Measurements from ENCODE around the gene MEOX2. TPM values are rescaled to one million over a fixed set of nuclear protein-coding genes. Genes with fewer than 3 reads are reported as not detected.

The MEOX2 gene
- total RNA-seq, 1 donor from 2014 or later: not detected

GRCh38 chr7:15582773-15583172 lies 103.7 kb downstream of the MEOX2 start:
- intact Hi-C loops (cut with micrococcal nuclease): no loop called here
- Mint-ChIP-seq H3K4me1 (no peaks in the 10 kb centered on the region), H3K36me3 (ENCODE audit: low read depth) (no peaks in the 10 kb centered on the region), H3K27ac (no peak overlapping the region), H3K27me3 (no peaks in the 10 kb centered on the region), H3K9me3 (peaks cover 5% of the 10 kb centered on the region), H3K4me3 (no peak overlapping the region)
- no peak for DNase-seq

- intact Hi-C loops (cut with micrococcal nuclease): no loop called here
- no peaks in the 10 kb centered on the region for H3K27me3 Mint-ChIP-seq
- no peak overlapping the region for H3K27ac Mint-ChIP-seq
- H3K36me3 Mint-ChIP-seq (ENCODE audit: low read depth): no peaks in the 10 kb centered on the region
- H3K4me3 Mint-ChIP-seq: no peak overlapping the region
- no peaks in the 10 kb centered on the region for H3K4me1 Mint-ChIP-seq
- no peak for DNase-seq
- H3K9me3 Mint-ChIP-seq: peaks cover 5% of the 10 kb centered on the region
Observed at GRCh38 chr7:15581352-15581951, 105.0 kb downstream of the MEOX2 start.

DNA sequence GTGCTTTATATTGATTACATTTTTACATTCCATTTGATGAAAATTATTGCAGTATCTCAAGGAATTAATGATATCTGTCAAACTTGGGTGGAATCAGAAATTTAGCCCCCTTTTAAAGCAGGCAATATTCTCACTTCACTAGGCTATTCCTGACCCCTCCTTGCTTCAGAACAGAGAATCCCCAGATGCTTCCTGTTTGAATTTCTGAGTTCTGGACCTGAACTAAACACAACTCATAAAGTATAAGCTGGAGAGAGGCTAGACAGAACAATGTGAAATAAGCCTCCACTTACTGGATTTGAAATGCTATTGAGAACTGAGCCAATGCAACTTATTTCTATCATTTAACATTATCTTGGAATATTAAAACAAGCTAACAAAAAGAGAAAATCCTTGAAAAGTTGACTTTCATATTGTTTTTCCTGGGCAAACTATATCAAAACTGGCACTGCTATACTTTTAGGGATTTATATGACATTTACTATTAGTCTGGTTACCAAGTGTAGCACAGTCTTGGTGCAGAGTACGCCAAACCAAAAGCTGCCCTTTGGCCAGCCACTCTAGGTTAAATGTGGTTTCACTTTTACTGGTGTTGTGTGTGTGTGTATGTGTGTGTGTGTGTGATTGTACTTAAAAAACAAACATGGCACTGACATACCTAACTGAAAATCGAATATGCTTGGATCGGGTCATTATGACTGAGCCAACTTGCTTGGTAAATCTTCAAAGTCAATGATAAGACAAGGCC lies 105.7 kb downstream of the MEOX2 start:
- H3K4me3 Mint-ChIP-seq: no peak overlapping the region
- intact Hi-C loops (cut with micrococcal nuclease): no loop called here
- no peaks in the 10 kb centered on the region for H3K27me3 Mint-ChIP-seq
- DNase-seq: no peak
- peaks cover 5% of the 10 kb centered on the region for H3K9me3 Mint-ChIP-seq
- no peak overlapping the region for H3K27ac Mint-ChIP-seq
- H3K36me3 Mint-ChIP-seq (ENCODE audit: low read depth): no peaks in the 10 kb centered on the region
- H3K4me1 Mint-ChIP-seq: no peaks in the 10 kb centered on the region

DNA sequence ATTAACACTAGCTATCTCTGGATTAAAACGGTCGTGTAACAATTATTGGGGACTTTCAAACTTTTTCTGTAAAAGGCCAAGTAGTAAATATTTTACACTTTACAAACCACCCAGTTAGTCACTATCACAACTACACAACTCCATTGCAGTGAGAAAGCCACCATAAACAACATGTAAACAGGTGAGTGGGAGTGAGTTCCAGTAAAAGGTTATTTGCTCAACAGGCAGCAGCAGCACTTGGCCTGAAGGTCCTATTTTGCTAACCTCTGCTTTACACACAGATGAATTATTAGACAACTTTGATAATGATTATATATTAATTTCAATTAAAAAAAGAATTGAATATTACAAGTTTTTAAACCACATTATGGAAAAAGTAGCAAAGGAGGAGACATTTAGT lies 108.9 kb downstream of the MEOX2 start:
- H3K27ac Mint-ChIP-seq: no peak overlapping the region
- no peak for DNase-seq
- H3K4me3 Mint-ChIP-seq: no peak overlapping the region
- intact Hi-C loops (cut with micrococcal nuclease): no loop called here
- H3K4me1 Mint-ChIP-seq: no peaks in the 10 kb centered on the region
- no peaks in the 10 kb centered on the region for H3K9me3 Mint-ChIP-seq
- H3K36me3 Mint-ChIP-seq (ENCODE audit: low read depth): no peaks in the 10 kb centered on the region
- no peaks in the 10 kb centered on the region for H3K27me3 Mint-ChIP-seq

DNA sequence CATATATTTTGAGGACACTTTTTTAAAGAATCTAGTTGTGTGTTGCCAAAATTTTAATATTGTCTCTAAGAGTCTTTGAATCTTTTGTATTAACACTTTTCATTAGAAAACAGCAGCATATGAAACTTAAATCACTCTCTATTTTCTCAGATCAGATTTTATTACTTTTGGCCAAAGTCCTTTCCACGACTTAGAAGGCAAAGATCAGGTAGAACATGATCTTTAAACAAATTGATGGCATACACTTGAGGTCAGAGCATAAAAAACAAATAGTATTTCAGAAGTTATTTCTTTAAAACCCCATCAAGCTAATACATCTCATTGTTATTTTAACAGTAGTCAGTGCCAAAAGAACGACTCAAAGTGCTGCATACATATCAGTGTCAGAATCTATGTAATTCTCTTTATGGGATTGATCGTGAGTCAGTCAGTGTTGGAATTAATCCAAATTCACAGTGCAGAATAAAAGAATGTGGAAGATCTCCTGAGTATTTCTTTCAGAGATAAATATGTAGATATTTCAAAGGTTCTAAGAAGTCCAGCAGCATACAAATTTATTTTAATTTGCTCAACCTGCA lies 115.1 kb downstream of the MEOX2 start:
- no peaks in the 10 kb centered on the region for H3K36me3 Mint-ChIP-seq (ENCODE audit: low read depth)
- intact Hi-C loops (cut with micrococcal nuclease): no loop called here
- H3K4me1 Mint-ChIP-seq: no peaks in the 10 kb centered on the region

DNA sequence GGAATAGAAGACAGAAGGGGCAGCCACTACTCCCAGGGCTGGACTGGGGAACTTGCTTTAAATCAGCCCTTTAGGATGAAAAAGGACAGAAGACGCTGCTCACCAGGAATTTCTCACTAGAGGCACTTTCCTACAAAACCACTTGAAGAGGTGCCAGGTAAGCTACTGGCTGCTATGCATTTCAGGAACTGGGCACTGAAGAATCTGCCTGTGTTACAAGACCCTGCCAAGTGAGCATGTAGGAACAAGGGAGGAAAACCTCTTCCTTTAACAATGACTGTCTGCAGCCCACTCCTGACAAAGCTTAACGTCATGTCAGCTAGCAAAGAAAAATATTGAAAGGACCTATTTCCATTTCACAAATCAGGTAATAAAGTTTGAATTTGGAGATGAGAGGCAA lies 118.8 kb downstream of the MEOX2 start:
- Mint-ChIP-seq H3K27ac (no peak overlapping the region), H3K4me1 (no peaks in the 10 kb centered on the region), H3K27me3 (no peaks in the 10 kb centered on the region), H3K9me3 (no peaks in the 10 kb centered on the region), H3K36me3 (ENCODE audit: low read depth) (no peaks in the 10 kb centered on the region), H3K4me3 (no peak overlapping the region)
- intact Hi-C loops (cut with micrococcal nuclease): no loop called here
- DNase-seq: no peak

More for the DNA sequence above, 115.1 kb downstream of the MEOX2 start:
- Mint-ChIP-seq H3K27me3 (no peaks in the 10 kb centered on the region), H3K9me3 (no peaks in the 10 kb centered on the region), H3K27ac (no peak overlapping the region), H3K4me3 (no peak overlapping the region)
- no peak for DNase-seq

GRCh38 chr7:15567036-15567435 lies 119.4 kb downstream of the MEOX2 start:
- Mint-ChIP-seq H3K9me3 (no peaks in the 10 kb centered on the region), H3K27ac (no peak overlapping the region), H3K4me3 (no peak overlapping the region), H3K4me1 (no peaks in the 10 kb centered on the region), H3K27me3 (no peaks in the 10 kb centered on the region), H3K36me3 (ENCODE audit: low read depth) (no peaks in the 10 kb centered on the region)
- intact Hi-C loops (cut with micrococcal nuclease): no loop called here
- no peak for DNase-seq

DNA sequence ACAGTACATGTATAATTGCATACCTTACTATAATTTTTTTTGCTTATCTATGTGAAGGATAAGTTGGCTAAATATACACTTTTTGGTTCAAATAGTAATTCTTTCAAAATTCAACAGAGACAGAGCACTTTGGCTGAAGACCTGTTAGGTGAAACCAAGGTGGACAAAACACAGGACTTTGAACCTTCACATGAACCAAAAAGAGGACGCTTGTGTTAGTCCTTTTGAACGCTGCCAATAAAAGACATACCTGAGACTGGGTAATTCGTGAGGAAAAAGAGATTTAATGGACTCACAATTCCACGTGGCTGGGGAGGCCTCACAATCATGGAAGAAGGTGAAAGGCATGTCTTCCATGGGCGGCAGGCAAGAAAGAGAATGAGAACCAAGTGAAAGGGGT lies 120.0 kb downstream of the MEOX2 start:
- H3K36me3 Mint-ChIP-seq (ENCODE audit: low read depth): no peaks in the 10 kb centered on the region
- DNase-seq: no peak
- H3K27ac Mint-ChIP-seq: no peak overlapping the region
- no peaks in the 10 kb centered on the region for H3K9me3 Mint-ChIP-seq
- no peaks in the 10 kb centered on the region for H3K4me1 Mint-ChIP-seq
- intact Hi-C loops (cut with micrococcal nuclease): no loop called here
- no peak overlapping the region for H3K4me3 Mint-ChIP-seq
- no peaks in the 10 kb centered on the region for H3K27me3 Mint-ChIP-seq

DNA sequence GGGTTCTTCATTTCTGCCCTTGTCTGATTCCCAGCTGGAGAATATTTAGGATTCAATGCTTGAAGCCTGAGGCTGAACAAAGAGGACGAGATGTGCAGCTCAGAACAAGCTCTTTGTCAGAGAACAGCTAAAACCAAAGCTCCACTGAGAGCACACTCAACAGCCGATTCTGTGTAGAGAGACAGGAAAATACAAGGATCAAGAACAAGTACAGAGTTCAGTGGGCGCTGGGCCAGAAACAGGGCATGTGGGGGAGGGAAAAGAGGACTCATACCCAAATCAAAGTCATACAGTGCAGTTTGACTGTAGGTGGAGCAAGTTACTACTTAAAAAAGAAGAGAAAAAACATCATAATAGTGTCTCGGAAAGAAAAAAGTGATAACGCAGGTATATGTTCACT lies 124.6 kb downstream of the MEOX2 start, which contains the start of gene AGMO:
Gene AGMO (minus strand): TSS at position 181 of the 400 bp plus-strand sequence.
- intact Hi-C loops (cut with micrococcal nuclease): no loop called here
- DNase-seq: no peak
- Mint-ChIP-seq H3K9me3 (no peaks in the 10 kb centered on the region), H3K27ac (no peak within 1 kb of the TSS), H3K27me3 (no peaks in the 10 kb centered on the region), H3K4me3 (no peak within 1 kb of the TSS), H3K36me3 (ENCODE audit: low read depth) (no peaks in the 10 kb centered on the region), H3K4me1 (no peaks in the 10 kb centered on the region)

Other genes with a start within 250 kb of the MEOX2 start
- gene AGMO, start 124.7 kb downstream of the MEOX2 start, total RNA-seq: not detected in 2 replicates